Naive B cell (primary cell): ENCODE results near the gene HSDL2. TPM values are rescaled to one million over a fixed set of nuclear protein-coding genes. Genes with fewer than 3 reads are reported as not detected.
"Not testable (repeated sequence)": the region's sequence is repeated elsewhere in the genome, so short reads cannot be mapped to it uniquely, and the experiment has no call there.

Source experiments
- ATAC-seq, 2 donors: fragments of 150-1000 bp; cut with Tn5 transposase; 2 replicates each; pipeline ENCODE4 v1.10.0; 2021; ENCODE audit warnings: low read depth in 2 of 2, mild to moderate bottlenecking in 2 of 2, moderate library complexity in 2 of 2
- DNase-seq: peaks from one replicate; pipeline ENCODE4 v3.0.0; 2022
- H3K27ac Mint-ChIP-seq, 6 donors: one replicate each; pipeline ENCODE4 v1.8.0; 2020 to 2022; ENCODE audit warnings: mild to moderate bottlenecking in 6 of 6, mixed read lengths in 6 of 6, moderate library complexity in 5 of 6, inconsistent platforms in 2 of 6
- H3K27me3 Mint-ChIP-seq, 3 donors: one replicate each; pipeline ENCODE4 v1.8.0; 2021 to 2022; ENCODE audit warnings: mixed read lengths in 3 of 3, mild to moderate bottlenecking in 1 of 3
- H3K36me3 Mint-ChIP-seq, 2 donors: one replicate each; pipeline ENCODE4 v1.8.0; 2020 to 2022; ENCODE audit warnings: mixed read lengths in 2 of 2, inconsistent platforms in 1 of 2, mild to moderate bottlenecking in 1 of 2
- H3K4me1 Mint-ChIP-seq, 3 donors: one replicate each; pipeline ENCODE4 v1.8.0; 2020 to 2022; ENCODE audit warnings: mixed read lengths in 3 of 3, inconsistent platforms in 1 of 3, mild to moderate bottlenecking in 1 of 3, moderate library complexity in 1 of 3
- H3K4me3 Mint-ChIP-seq, 8 donors: one replicate each; pipeline ENCODE4 v1.8.0; 2020 to 2022; ENCODE audit warnings: mild to moderate bottlenecking in 8 of 8, mixed read lengths in 8 of 8, moderate library complexity in 8 of 8, inconsistent platforms in 2 of 8
- H3K9me3 Mint-ChIP-seq, 7 donors: one replicate each; pipeline ENCODE4 v1.8.0; 2020 to 2022; ENCODE audit warnings: mixed read lengths in 7 of 7, mild to moderate bottlenecking in 5 of 7, inconsistent platforms in 2 of 7, moderate library complexity in 1 of 7
- polyA plus RNA-seq, 6 donors: library from polyadenylated mRNA; unstranded; fragments of 300-500 nt; fragmentation: Illumina TruSeq; gene quantifications; one replicate each; pipeline ENCODE4 v1.2.3, GENCODE V29; 2021; ENCODE audit warnings: low read depth in 6 of 6

Gene HSDL2
- polyA plus RNA-seq, 6 donors from 2014 or later = 24.0 to 42.3 (median 29.4) TPM

DNA sequence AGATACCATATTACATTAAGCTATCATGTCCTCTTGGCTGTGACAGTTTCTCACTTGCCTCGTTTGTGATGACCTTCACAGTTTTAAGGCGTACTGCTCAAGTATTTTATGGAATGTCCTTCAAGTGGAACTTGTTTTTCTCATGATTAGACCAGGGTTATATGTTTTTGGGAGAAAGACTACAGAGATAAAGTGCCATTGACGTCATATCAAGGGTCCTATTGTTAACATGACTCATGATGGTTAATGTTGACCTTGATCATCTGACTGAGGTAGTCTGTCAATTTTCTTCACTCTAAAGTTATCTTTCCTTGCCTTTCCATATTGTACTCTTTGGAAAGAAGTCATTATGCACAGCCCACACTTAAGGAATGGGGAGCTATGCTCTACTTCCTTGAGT, 28.7 kb upstream of the HSDL2 start:
- no peak for DNase-seq
- no peaks in the 10 kb centered on the region for H3K36me3 Mint-ChIP-seq
- no peak overlapping the region for H3K27ac Mint-ChIP-seq
- peaks cover 0 to 9% (median 8%) of the 10 kb centered on the region in 3 donors for H3K27me3 Mint-ChIP-seq
- H3K4me3 Mint-ChIP-seq = no peak overlapping the region
- H3K4me1 Mint-ChIP-seq = peaks cover 11 to 14% (median 14%) of the 10 kb centered on the region in 3 donors
- ATAC-seq = no peak
- no peaks in the 10 kb centered on the region for H3K9me3 Mint-ChIP-seq

DNA sequence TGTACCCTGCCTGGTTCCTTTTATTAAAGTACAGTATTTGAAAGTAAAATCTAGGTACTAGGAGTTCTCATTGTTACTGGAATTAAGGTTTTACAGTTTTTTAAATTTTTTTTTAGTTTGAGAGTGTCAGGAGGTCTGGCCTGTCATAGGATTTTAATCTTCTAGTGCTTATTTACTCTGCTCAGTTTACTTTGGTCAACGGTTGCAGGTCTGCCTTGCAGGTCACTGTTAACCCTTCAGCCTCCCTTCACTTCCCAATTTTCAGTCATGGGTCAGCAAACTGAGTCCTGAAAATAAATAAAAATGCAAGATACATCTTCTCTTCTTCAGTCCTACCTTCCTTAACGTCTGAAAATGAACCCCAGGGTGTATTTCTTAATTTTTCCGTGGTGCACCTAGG, 27.7 kb upstream of the HSDL2 start:
- no peak for ATAC-seq
- no peak for DNase-seq
- Mint-ChIP-seq H3K36me3 (no peaks in the 10 kb centered on the region), H3K9me3 (no peaks in the 10 kb centered on the region), H3K27me3 (peaks cover 0 to 9% (median 8%) of the 10 kb centered on the region in 3 donors), H3K4me3 (no peak overlapping the region), H3K27ac (no peak overlapping the region), H3K4me1 (peaks cover 11 to 14% (median 14%) of the 10 kb centered on the region in 3 donors)

DNA sequence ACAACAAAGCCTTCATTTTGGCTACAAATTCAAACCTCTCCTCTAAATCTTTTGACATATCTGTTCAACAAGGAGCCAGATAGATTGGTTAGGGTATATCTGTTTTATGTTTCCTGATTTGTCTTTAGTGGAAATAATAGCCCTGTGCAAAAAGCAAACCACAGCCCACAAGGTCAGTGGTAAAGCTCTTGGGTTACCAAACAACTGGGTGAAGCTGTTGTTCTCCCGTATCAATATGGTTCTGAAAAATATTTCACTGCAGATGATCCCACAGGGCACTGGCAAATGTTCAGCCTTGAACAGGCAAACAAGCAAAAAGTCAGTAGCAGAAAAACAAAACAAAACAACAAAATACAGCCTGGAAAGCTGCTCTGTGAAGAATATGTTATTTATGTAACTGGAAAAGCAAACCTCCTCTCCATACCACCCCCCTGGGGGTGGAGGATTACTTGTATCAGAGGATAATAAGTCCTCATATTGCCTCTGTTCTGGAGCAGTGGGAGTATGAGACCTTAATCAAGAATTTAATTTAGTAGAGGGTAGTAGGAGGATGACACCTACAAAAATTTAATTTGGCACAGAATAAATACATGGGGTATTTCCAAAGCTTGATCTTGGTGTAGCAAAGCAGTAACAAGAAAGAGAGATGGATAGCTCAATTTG, 25.7 kb upstream of the HSDL2 start:
- no peak overlapping the region for H3K4me3 Mint-ChIP-seq
- no peaks in the 10 kb centered on the region for H3K36me3 Mint-ChIP-seq
- H3K27me3 Mint-ChIP-seq = no peaks in the 10 kb centered on the region
- ATAC-seq (no peak), DNase-seq (no peak)
- no peak overlapping the region for H3K27ac Mint-ChIP-seq
- H3K4me1 Mint-ChIP-seq = peaks cover 0 to 4% (median 3%) of the 10 kb centered on the region in 3 donors
- no peaks in the 10 kb centered on the region for H3K9me3 Mint-ChIP-seq

DNA sequence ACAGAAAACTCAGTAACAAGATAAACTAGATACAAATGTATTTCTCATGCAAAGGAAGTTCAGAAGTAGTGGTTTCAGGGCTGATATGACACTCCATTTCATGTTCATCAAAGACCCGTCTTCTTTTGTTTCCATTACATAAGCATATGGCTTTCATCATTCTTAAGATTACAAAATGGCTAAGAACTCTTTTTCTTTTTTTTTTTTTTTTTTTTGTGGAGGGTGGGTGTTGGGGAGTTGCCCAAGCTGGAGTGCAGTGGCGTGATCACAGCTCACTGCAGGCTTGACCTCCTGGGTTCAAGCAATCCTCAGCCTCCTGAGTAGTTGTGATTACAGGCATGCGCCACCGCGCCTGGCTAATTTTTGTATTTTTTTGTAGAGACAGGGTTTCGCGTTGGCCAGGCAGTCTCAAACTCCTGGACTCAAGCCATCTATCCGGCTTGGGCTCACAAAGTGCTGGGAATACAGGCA, 24.4 kb upstream of the HSDL2 start:
- no peak for ATAC-seq
- H3K27me3 Mint-ChIP-seq = no peaks in the 10 kb centered on the region

DNA sequence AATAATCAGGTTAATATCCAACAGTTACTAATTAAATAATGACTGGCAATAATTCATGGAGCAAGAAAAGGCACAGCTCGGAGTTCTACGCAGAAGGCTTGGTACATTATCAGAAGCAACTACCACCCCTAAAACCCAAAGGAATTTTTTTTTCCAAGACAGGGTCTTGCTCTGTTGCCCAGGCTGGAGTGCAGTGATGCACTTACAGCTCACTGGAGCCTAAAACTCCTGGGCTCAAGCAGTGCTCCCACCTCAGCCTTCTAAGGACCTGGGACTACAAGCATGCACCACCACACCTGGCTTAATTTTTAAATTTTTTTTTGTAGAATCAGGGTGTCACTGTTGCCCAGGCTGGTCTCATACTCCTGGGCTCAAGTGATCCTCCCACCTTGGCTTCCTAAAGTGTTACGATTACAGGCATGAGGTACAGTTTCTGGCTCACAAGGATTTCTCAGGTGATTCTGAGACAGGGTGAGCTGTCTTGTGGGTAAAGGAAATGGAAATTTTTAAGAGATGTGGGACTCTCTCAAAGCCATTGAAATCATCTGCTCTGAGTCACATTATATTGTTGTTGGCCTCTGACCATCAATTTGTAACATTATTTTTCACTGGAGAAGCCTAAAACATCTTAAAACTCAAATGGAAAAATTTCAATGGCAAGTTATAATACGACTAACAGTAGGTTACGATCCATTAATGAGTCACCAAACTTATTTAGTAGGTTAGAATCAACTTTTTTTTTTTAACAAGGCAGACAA, 19.7 kb upstream of the HSDL2 start:
- no peak overlapping the region for H3K4me3 Mint-ChIP-seq
- DNase-seq (no peak), ATAC-seq (no peak)
- H3K4me1 Mint-ChIP-seq = peaks cover 4 to 6% (median 5%) of the 10 kb centered on the region in 3 donors
- H3K9me3 Mint-ChIP-seq = peaks cover 0 to 4% (median 2%) of the 10 kb centered on the region in 7 donors
- H3K36me3 Mint-ChIP-seq = peaks cover 0 to 5% of the 10 kb centered on the region in 2 donors
- no peak overlapping the region for H3K27ac Mint-ChIP-seq
- H3K27me3 Mint-ChIP-seq = no peaks in the 10 kb centered on the region

More for the DNA sequence above, 24.4 kb upstream of the HSDL2 start:
- DNase-seq = no peak
- H3K4me3 Mint-ChIP-seq = no peak overlapping the region
- H3K27ac Mint-ChIP-seq = no peak overlapping the region
- H3K9me3 Mint-ChIP-seq = no peaks in the 10 kb centered on the region
- H3K36me3 Mint-ChIP-seq = no peaks in the 10 kb centered on the region
- H3K4me1 Mint-ChIP-seq = peaks cover 0 to 4% (median 3%) of the 10 kb centered on the region in 3 donors

DNA sequence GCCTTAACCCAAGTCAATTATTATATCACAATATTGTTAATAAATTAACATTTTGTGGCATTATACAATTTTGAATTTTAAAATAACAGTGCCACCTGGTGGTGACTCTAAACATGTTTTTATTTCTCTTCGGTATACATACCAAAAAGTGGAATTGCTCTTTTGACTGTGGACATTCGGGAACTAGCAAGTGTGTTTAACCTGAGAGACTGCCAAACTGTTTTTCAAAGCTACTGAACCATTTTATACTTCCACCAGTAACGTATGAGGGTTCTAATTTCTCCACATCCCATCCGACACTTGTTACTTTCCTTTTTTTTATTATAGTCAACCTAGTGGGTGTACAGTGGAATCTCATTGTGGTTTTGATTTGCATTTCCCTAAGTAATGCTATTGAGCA, 18.3 kb upstream of the HSDL2 start:
- peaks cover 0 to 12% of the 10 kb centered on the region in 2 donors for H3K36me3 Mint-ChIP-seq
- H3K4me3 Mint-ChIP-seq = peak overlapping the region in 1 of 8 donors; percentile 7
- ATAC-seq (peak; percentile 41 to 65), DNase-seq (peak; percentile 24)
- no peaks in the 10 kb centered on the region for H3K27me3 Mint-ChIP-seq
- H3K4me1 Mint-ChIP-seq = peaks cover 0 to 6% (median 5%) of the 10 kb centered on the region in 3 donors
- H3K27ac Mint-ChIP-seq = no peak overlapping the region
- H3K9me3 Mint-ChIP-seq = peaks cover 4 to 14% (median 8%) of the 10 kb centered on the region in 7 donors

DNA sequence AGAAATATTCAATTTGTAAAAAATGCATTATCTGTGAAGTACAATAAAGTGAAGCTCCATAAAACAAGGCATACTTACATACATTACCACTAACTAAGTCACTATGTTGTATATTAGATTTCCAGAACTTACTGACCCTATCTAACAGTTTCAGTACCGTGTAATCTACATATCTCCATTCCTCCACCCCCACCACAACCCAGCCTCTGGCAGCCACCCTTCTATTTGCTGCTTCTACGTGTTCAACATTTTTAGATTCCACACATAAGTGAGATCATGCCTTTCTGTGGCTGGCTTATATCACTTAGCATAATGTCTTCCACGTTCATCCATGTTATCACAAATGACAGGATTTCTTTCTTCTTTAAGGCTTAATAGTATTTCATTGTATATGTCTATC, 15.1 kb upstream of the HSDL2 start:
- no peak for DNase-seq
- Mint-ChIP-seq H3K36me3 (peaks cover 7 to 25% of the 10 kb centered on the region in 2 donors), H3K4me1 (peaks cover 0 to 6% (median 5%) of the 10 kb centered on the region in 3 donors), H3K27me3 (no peaks in the 10 kb centered on the region), H3K27ac (no peak overlapping the region), H3K4me3 (no peak overlapping the region), H3K9me3 (peaks cover 10 to 29% (median 18%) of the 10 kb centered on the region in 7 donors)
- no peak for ATAC-seq

DNA sequence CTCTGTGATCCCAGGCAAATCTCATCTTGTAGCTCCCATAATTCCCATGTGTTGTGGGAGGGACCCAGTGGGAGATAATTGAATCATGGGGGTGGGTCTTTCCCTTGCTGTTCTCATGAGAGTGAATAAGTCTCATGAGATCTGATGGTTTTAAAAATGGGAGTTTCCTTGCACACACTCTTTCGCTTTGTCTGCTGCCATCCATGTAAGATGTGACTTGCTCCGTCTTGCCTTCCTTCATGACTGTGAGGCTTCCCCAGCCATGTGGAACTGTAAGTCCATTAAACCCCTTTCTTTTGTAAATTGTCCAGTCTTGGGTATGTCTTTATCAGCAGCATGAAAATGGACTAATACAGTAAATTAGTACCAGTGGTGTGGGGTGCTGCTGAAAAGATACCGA, 14.7 kb upstream of the HSDL2 start:
- H3K27ac Mint-ChIP-seq = not testable (repeated sequence)
- H3K9me3 Mint-ChIP-seq = peaks cover 13 to 34% (median 20%) of the 10 kb centered on the region in 7 donors

DNA sequence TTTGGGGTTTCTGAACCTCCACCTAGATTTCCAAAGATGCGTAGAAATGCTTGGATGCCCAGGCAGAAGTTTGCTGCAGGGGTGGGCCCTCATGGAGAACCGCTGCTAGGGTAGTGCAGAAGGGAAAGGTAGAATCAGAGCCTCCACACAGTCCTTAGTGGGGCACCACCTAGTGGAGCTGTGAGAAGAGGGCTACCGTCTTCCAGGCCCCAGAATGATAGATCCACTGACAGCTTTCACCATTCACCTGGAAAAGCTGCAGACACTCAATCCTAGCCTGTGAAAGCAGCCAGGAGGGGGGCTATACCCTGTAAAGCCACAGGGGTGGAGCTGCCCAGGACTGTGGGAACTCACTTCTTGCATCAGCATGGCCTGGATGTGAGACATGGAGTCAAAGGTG, 13.3 kb upstream of the HSDL2 start:
- Mint-ChIP-seq H3K36me3 (peaks cover 10 to 29% of the 10 kb centered on the region in 2 donors), H3K27me3 (no peaks in the 10 kb centered on the region), H3K9me3 (peaks cover 13 to 39% (median 23%) of the 10 kb centered on the region in 7 donors), H3K4me3 (no peak overlapping the region), H3K4me1 (peaks cover 0 to 5% (median 5%) of the 10 kb centered on the region in 3 donors), H3K27ac (no peak overlapping the region)
- DNase-seq (no peak), ATAC-seq (no peak)

More for the DNA sequence above, 14.7 kb upstream of the HSDL2 start:
- H3K36me3 Mint-ChIP-seq = peaks cover 10 to 29% of the 10 kb centered on the region in 2 donors
- not testable (repeated sequence) for H3K27me3 Mint-ChIP-seq, ATAC-seq, DNase-seq, H3K4me1 Mint-ChIP-seq, H3K4me3 Mint-ChIP-seq

DNA sequence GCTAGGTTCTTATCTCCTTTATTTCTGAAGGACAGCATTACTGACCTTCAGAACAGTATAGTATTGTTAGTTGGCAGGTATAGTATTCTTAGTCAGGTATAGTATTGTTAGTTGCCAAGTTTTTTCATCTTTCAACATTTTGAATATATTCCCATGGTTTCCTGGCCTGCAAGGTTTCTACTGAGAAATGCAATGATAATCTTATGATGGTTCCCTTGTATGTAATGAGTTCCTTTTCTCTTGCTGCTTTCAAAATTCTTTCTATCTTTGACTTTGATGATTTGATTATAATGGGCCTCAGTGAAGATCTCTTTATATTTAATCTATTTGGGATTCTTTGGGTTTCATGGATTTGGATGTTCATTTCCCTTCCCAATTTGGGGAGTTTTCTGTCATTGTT, 12.4 kb upstream of the HSDL2 start:
- no peaks in the 10 kb centered on the region for H3K4me1 Mint-ChIP-seq
- ATAC-seq (no peak), DNase-seq (no peak)
- H3K27ac Mint-ChIP-seq = no peak overlapping the region
- no peaks in the 10 kb centered on the region for H3K27me3 Mint-ChIP-seq
- peaks cover 10 to 29% of the 10 kb centered on the region in 2 donors for H3K36me3 Mint-ChIP-seq
- H3K9me3 Mint-ChIP-seq = peaks cover 13 to 39% (median 23%) of the 10 kb centered on the region in 7 donors
- no peak overlapping the region for H3K4me3 Mint-ChIP-seq

DNA sequence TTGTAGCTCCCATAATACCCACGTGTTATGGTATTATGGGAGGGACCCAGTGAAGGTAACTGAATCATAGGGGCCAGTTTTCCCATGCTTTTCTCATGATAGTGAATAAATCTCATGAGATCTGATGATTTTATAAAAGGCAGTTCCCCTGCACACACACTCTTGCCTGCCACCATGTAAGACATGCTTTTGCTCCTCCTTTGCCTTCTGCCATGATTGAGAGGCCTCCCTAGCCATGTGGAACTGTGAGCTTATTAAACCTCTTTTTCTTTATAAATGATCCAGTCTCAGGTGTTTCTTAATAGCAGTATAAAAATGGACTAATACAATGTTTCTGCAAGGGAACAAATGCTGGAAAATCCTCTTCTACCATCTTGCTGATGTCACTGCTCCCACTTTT, 10.1 kb upstream of the HSDL2 start:
- DNase-seq (no peak), ATAC-seq (no peak)
- Mint-ChIP-seq H3K4me3 (peak overlapping the region in 1 of 8 donors; percentile 41), H3K4me1 (peaks cover 0 to under 1% (median 0%) of the 10 kb centered on the region in 3 donors), H3K9me3 (peaks cover 13 to 39% (median 23%) of the 10 kb centered on the region in 7 donors), H3K36me3 (peaks cover 15 to 28% of the 10 kb centered on the region in 2 donors), H3K27ac (no peak overlapping the region), H3K27me3 (no peaks in the 10 kb centered on the region)

DNA sequence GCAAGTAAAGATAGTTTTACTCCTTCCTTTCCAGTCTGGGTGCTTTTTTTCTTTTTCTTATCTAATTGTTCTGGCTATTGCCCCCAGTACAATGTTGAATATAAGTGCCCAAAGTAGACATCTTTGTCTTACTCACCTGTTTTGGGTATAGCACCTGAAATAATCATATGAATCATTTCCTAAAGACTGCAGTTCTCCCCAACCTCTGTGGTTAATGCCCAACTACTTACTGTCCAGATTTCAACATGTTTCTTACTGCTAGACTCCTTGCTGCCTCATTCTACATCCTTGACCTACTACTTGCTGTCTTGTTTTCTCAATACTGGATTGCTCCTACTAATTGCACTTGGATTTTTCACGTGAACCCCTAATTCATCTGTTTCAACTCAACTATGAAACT, 8.8 kb upstream of the HSDL2 start:
- Mint-ChIP-seq H3K27me3 (no peaks in the 10 kb centered on the region), H3K27ac (no peak overlapping the region), H3K4me3 (no peak overlapping the region), H3K36me3 (peaks cover 15 to 17% of the 10 kb centered on the region in 2 donors), H3K4me1 (peaks cover 0 to 7% (median 6%) of the 10 kb centered on the region in 3 donors), H3K9me3 (peaks cover 5 to 28% (median 18%) of the 10 kb centered on the region in 7 donors)
- DNase-seq (no peak), ATAC-seq (no peak)

DNA sequence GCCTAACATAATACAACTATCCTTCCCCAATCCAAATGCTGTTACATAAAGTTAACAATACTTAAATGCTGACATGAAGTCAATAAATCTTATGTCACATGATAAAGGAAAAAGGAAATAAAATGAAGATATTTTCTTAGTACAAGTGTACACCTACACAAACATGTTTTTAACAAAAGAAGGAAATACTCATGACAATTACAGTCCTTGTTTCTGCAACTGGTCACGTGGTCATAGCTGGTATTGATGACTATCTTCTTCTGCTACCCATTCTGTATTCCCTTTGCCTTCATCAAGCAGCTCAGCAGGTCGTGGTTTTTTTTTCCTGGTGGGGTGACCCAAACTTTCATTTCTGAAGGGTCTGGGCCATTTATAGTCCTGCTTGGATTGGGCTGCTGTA, 6.2 kb upstream of the HSDL2 start:
- DNase-seq, ATAC-seq, H3K27me3 Mint-ChIP-seq: not testable (repeated sequence)
- peaks cover 5 to 17% (median 6%) of the 10 kb centered on the region in 7 donors for H3K9me3 Mint-ChIP-seq
- H3K36me3 Mint-ChIP-seq = peaks cover 11 to 15% of the 10 kb centered on the region in 2 donors
- peaks cover 14 to 29% (median 25%) of the 10 kb centered on the region in 3 donors for H3K4me1 Mint-ChIP-seq
- H3K4me3 Mint-ChIP-seq = peak overlapping the region in 1 of 8 donors; percentile 64
- peak overlapping the region in 1 of 6 donors; percentile 44 for H3K27ac Mint-ChIP-seq
